MM.1S (cell line): ENCODE results near the gene ATN1.
"Not testable (repeated sequence)": the region's sequence is repeated elsewhere in the genome, so short reads cannot be mapped to it uniquely, and the experiment has no call there.

Experiments
- EZH2 ChIP-seq: fragments of 300-600 bp; sonication (generic); optimal IDR thresholded peaks from 2 replicates; pipeline ENCODE3; 2017; ENCODE audit warnings: low read depth, mild to moderate bottlenecking, antibody characterized with exemption, low read length, mixed read lengths
- TF ChIP-seq, protein P1 (sequence below): fragments of 300-600 bp; sonication (generic); IDR thresholded peaks from 2 replicates; pipeline ENCODE4 v1.5.1; 2016; ENCODE audit warnings: antibody characterized with exemption, low read length, mixed read lengths

DNA sequence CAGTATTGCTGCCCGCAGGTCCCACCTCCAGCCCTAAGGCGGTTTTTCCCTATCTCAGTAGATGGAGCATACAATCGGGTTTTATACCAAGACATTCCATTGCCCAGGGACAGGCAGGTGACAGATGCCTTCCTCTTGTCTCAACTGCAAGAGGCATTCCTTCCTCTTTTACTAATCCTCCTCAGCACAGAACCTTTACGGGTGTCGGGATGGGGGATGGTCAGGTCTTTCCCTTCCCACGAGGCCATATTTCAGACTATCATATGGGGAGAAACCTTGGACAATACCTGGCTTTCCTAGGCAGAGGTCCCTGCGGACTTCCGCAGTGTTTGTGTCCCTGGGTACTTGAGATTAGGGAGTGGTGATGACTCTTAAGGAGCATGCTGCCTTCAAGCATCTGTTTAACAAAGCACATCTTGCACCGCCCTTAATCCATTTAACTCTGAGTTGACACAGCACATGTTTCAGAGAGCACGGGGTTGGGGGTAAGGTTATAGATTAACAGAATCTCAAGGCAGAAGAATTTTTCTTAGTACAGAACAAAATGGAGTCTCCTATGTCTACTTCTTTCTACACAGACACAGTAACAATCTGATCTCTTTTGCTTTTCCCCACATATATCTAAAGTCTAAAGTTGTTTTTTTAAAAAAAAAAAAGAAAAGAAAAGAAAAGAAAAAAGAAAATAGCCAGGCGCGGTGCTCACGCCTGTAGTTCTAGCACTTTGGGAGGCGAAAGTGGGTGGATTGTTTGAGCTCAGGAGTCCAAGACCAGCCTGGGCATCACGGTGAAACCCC is 41.4 kb upstream of the ATN1 start:
- TF ChIP-seq EZH2 = not testable (repeated sequence)
- TF ChIP-seq, protein P1, sequence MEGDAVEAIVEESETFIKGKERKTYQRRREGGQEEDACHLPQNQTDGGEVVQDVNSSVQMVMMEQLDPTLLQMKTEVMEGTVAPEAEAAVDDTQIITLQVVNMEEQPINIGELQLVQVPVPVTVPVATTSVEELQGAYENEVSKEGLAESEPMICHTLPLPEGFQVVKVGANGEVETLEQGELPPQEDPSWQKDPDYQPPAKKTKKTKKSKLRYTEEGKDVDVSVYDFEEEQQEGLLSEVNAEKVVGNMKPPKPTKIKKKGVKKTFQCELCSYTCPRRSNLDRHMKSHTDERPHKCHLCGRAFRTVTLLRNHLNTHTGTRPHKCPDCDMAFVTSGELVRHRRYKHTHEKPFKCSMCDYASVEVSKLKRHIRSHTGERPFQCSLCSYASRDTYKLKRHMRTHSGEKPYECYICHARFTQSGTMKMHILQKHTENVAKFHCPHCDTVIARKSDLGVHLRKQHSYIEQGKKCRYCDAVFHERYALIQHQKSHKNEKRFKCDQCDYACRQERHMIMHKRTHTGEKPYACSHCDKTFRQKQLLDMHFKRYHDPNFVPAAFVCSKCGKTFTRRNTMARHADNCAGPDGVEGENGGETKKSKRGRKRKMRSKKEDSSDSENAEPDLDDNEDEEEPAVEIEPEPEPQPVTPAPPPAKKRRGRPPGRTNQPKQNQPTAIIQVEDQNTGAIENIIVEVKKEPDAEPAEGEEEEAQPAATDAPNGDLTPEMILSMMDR = not testable (repeated sequence)
